Measurements from ENCODE around the gene HEATR1. TPM values are rescaled to one million over a fixed set of nuclear protein-coding genes. Genes with fewer than 3 reads are reported as not detected.

The HEATR1 gene
- total RNA-seq, 2 donors from 2014 or later = 51.8 to 65.4 TPM

DNA sequence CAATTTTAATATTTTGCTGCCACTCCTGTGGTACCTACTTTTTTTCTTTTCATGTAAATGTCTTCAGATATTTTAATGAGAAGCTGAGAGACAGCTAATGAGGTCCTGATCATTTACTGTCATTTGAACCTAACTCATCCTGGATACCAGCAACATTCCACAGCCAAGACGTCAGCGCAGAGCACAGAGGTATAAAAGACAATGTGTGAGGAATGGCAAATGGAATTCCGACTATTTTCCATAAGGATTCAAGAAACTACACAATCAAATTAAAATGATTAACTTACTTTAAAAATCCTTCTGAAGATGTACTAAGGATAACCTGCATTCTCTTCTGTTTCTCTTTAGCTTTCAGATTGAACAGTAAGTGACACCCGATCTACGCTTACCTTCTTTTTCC, 38.8 kb downstream of the HEATR1 start:
- H3K36me3 Mint-ChIP-seq (ENCODE audit: low read depth) = peaks cover 78% of the 10 kb centered on the region
- TF ChIP-seq, protein P1, sequence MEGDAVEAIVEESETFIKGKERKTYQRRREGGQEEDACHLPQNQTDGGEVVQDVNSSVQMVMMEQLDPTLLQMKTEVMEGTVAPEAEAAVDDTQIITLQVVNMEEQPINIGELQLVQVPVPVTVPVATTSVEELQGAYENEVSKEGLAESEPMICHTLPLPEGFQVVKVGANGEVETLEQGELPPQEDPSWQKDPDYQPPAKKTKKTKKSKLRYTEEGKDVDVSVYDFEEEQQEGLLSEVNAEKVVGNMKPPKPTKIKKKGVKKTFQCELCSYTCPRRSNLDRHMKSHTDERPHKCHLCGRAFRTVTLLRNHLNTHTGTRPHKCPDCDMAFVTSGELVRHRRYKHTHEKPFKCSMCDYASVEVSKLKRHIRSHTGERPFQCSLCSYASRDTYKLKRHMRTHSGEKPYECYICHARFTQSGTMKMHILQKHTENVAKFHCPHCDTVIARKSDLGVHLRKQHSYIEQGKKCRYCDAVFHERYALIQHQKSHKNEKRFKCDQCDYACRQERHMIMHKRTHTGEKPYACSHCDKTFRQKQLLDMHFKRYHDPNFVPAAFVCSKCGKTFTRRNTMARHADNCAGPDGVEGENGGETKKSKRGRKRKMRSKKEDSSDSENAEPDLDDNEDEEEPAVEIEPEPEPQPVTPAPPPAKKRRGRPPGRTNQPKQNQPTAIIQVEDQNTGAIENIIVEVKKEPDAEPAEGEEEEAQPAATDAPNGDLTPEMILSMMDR (conservative IDR thresholded peaks at IDR 0.05) = no peak
- H3K36me3 ChIP-seq (ENCODE audit: control insufficient read depth, insufficient read depth, low read length) = peaks cover 63% of the 10 kb centered on the region

DNA sequence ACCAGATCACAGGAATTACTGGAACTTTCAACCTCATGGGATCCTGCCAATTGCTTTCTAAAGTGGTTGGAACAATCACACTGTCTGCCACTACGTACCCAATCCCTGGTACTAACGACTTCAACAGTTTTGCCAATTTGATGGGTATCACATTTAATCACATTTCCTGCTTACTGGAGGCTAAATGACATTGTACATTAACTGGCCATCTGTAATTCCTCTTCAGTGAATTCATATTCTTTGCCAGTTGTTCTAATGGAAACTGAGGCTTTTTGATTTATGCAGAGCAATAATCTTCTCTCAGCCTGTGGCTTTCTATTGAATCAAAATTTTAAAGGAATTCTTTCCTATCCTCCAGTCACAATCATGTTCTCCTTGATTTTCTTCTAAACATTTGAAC, 42.3 kb downstream of the HEATR1 start:
- Histone ChIP-seq H3K4me1 (ENCODE audit: control insufficient read depth, insufficient read depth, low read length) (peaks cover 5% of the 10 kb centered on the region), H3K27me3 (ENCODE audit: control insufficient read depth, insufficient read depth, low read length, poor library complexity, severe bottlenecking) (no peaks in the 10 kb centered on the region), H3K9ac (ENCODE audit: extremely low read depth, low read length, poor library complexity, severe bottlenecking) (no peak overlapping the region), H3K36me3 (ENCODE audit: control insufficient read depth, insufficient read depth, low read length) (peaks cover 74% of the 10 kb centered on the region), H3K9me3 (ENCODE audit: control insufficient read depth, low read length) (no peaks in the 10 kb centered on the region), H3K4me3 (ENCODE audit: low read length) (no peak overlapping the region), H3K27ac (ENCODE audit: low read depth, low read length) (no peak overlapping the region)
- Mint-ChIP-seq H3K36me3 (ENCODE audit: low read depth) (peaks cover 75% of the 10 kb centered on the region), H3K27me3 (ENCODE audit: insufficient read depth) (no peaks in the 10 kb centered on the region), H3K9me3 (no peaks in the 10 kb centered on the region), H3K4me3 (no peak overlapping the region), H3K27ac (peak overlapping the region; percentile 86), H3K4me1 (peaks cover 26% of the 10 kb centered on the region)
- TF ChIP-seq, protein P1 (conservative IDR thresholded peaks at IDR 0.05) = no peak
- DNase-seq = no peak
- 94 to 96% methylated on average over 2 of the region's 2 CpGs for WGBS, 2 experiments (ENCODE audit: insufficient coverage in 1 of 2, insufficient read length in 1 of 2)

More for the DNA sequence above, 38.8 kb downstream of the HEATR1 start:
- H3K9me3 Mint-ChIP-seq = no peaks in the 10 kb centered on the region
- DNase-seq = no peak
- H3K9ac ChIP-seq (ENCODE audit: extremely low read depth, low read length, poor library complexity, severe bottlenecking) = no peak overlapping the region
- peaks cover 38% of the 10 kb centered on the region for H3K4me1 Mint-ChIP-seq
- H3K4me3 ChIP-seq (ENCODE audit: low read length) = no peak overlapping the region
- no peak overlapping the region for H3K27ac ChIP-seq (ENCODE audit: low read depth, low read length)
- H3K27me3 ChIP-seq (ENCODE audit: control insufficient read depth, insufficient read depth, low read length, poor library complexity, severe bottlenecking) = no peaks in the 10 kb centered on the region
- H3K4me3 Mint-ChIP-seq = no peak overlapping the region
- H3K27ac Mint-ChIP-seq = peak overlapping the region; percentile 80
- 87 to 91% methylated on average over 3 to 5 of the region's 5 CpGs for WGBS, 2 experiments (ENCODE audit: insufficient coverage in 1 of 2, insufficient read length in 1 of 2)
- H3K27me3 Mint-ChIP-seq (ENCODE audit: insufficient read depth) = no peaks in the 10 kb centered on the region
- peaks cover 7% of the 10 kb centered on the region for H3K4me1 ChIP-seq (ENCODE audit: control insufficient read depth, insufficient read depth, low read length)
- H3K9me3 ChIP-seq (ENCODE audit: control insufficient read depth, low read length) = no peaks in the 10 kb centered on the region

DNA sequence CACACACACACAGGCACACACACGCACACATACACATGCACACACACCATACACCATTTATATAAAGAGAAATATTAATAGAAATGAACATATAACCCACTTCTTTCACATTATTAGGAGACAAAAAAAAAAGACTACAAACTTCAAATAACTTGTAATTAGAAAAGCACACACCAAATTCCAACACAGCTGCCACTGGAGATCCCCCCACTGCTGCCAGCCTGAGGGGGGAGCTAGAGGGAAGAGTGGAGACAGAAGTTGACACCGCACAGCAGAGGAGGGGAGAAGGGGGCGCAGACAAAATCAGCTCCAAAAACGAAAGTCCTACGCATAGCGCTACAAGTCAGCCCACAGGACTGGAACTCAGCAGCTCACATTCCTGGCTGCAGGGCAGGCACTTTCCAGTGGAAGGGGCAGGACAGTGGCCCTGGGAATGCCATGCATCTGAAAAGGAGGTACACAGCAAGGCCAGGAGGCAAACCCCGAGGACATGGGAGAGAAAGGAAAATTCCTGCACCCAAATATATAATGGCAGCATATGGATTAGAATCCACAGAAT, 44.0 kb downstream of the HEATR1 start:
- TF ChIP-seq, protein P1 (conservative IDR thresholded peaks at IDR 0.05) = peak; percentile 56
- H3K4me3 ChIP-seq (ENCODE audit: low read length) = no peak overlapping the region
- no peaks in the 10 kb centered on the region for H3K9me3 ChIP-seq (ENCODE audit: control insufficient read depth, low read length)
- no peaks in the 10 kb centered on the region for H3K9me3 Mint-ChIP-seq
- peaks cover 75% of the 10 kb centered on the region for H3K36me3 ChIP-seq (ENCODE audit: control insufficient read depth, insufficient read depth, low read length)
- H3K4me1 ChIP-seq (ENCODE audit: control insufficient read depth, insufficient read depth, low read length) = peaks cover 5% of the 10 kb centered on the region
- DNase-seq = peak; percentile 50
- peaks cover 74% of the 10 kb centered on the region for H3K36me3 Mint-ChIP-seq (ENCODE audit: low read depth)
- no peak overlapping the region for H3K27ac ChIP-seq (ENCODE audit: low read depth, low read length)
- peak overlapping the region; percentile 86 for H3K27ac Mint-ChIP-seq
- H3K9ac ChIP-seq (ENCODE audit: extremely low read depth, low read length, poor library complexity, severe bottlenecking) = no peak overlapping the region
- peaks cover 26% of the 10 kb centered on the region for H3K4me1 Mint-ChIP-seq
- 87 to 100% methylated on average over 3 to 7 of the region's 7 CpGs for WGBS, 2 experiments (ENCODE audit: insufficient coverage in 1 of 2, insufficient read length in 1 of 2)
- H3K4me3 Mint-ChIP-seq = no peak overlapping the region
- no peaks in the 10 kb centered on the region for H3K27me3 Mint-ChIP-seq (ENCODE audit: insufficient read depth)
- no peaks in the 10 kb centered on the region for H3K27me3 ChIP-seq (ENCODE audit: control insufficient read depth, insufficient read depth, low read length, poor library complexity, severe bottlenecking)
